GM13977 (cell line): ENCODE results near the gene AREG.

Experiments
- DNase-seq: peaks from one replicate; pipeline ENCODE4 v3.0.0; 2012; ENCODE audit warnings: low spot score
- in situ Hi-C: fragments of 300-500 bp; cut with MboI; formaldehyde crosslinking; loops from one replicate; pipeline ENCODE4 v1.12.0; 2022; ENCODE audit warnings: low sequenced_read_pairs, low pct_unique_long_range_greater_than_20kb, mixed read lengths, inconsistent platforms; ENCODE audit not compliant: unreplicated experiment
- TF ChIP-seq, protein P1 (sequence below): IDR thresholded peaks from 2 replicates; pipeline ENCODE4 v1.5.1; 2012; ENCODE audit warnings: mild to moderate bottlenecking, control low read depth; ENCODE audit not compliant: insufficient read depth; ENCODE audit errors: extremely low read depth, missing control alignments

AREG gene

GRCh38 chr4:74407891-74408290, 37.0 kb upstream of the AREG start:
- DNase-seq = no peak
- in situ Hi-C loops = no loop called here
- TF ChIP-seq, protein P1, sequence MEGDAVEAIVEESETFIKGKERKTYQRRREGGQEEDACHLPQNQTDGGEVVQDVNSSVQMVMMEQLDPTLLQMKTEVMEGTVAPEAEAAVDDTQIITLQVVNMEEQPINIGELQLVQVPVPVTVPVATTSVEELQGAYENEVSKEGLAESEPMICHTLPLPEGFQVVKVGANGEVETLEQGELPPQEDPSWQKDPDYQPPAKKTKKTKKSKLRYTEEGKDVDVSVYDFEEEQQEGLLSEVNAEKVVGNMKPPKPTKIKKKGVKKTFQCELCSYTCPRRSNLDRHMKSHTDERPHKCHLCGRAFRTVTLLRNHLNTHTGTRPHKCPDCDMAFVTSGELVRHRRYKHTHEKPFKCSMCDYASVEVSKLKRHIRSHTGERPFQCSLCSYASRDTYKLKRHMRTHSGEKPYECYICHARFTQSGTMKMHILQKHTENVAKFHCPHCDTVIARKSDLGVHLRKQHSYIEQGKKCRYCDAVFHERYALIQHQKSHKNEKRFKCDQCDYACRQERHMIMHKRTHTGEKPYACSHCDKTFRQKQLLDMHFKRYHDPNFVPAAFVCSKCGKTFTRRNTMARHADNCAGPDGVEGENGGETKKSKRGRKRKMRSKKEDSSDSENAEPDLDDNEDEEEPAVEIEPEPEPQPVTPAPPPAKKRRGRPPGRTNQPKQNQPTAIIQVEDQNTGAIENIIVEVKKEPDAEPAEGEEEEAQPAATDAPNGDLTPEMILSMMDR = no peak

DNA sequence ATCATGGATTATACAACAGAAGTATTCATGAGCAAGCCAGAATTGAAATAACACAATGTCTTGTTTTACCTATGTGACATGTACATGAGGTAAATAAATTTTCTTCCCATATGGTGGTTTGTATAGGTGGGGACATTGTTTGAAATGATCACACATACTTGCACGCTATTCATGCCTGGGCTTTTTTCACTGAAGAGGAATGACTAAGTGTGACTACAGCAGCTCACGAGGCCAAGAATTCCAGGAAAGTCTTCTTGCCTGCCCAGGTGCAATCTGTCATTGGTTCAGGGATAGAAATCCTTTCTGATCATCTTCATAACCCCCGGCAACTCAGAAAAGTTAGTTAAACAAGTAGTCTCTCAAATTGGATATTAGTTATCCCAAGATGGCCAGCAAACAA, 36.3 kb upstream of the AREG start:
- TF ChIP-seq, protein P1 = no peak
- in situ Hi-C loops = no loop called here
- no peak for DNase-seq

DNA sequence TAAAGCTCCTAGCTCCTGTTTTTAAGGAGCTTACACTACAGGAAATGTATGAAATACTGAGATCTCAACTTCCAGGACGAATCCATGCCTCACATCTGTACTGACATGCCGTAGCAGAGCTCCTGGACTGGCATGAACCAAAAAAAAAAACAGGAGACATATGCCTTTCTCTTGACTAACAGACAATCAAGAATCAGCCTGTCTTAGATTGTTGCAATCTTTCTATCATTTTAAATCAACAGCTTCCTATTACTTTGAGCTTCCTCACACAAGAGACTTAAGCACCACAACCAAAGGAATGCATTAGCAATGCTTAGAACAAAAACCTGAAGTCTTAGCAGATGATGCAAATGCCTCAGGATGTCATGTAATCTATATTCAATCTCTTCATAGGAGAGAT, 34.7 kb upstream of the AREG start:
- TF ChIP-seq, protein P1 = no peak
- in situ Hi-C loops = no loop called here
- DNase-seq = no peak

- no peak for DNase-seq
- TF ChIP-seq, protein P1 = no peak
- in situ Hi-C loops = no loop called here
These were observed 32.7 kb upstream of the AREG start for GRCh38 chr4:74412225-74412624.

DNA sequence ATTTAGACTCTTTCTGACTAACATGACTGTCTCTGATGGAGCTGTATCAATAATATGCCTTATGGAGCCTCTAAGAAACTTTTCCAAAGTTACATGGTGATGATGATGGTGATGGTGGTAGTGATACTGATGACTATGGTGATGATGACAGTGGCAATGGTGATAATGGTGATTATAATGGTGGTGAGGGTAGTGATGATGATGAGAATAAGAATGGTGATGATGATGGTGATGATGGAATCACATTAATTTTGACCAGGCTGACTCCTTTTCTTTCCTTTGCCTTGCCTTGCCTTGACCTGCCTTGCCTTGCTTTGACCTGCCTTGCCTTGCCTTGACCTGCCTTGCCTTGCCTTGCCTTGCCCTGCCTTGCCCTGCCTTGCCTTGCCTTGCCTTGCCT, 31.7 kb upstream of the AREG start:
- no peak for DNase-seq
- TF ChIP-seq, protein P1 = no peak
- in situ Hi-C loops = no loop called here

GRCh38 chr4:74414149-74414809, 30.7 kb upstream of the AREG start:
- TF ChIP-seq, protein P1 = no peak
- no peak for DNase-seq
- in situ Hi-C loops = no loop called here

DNA sequence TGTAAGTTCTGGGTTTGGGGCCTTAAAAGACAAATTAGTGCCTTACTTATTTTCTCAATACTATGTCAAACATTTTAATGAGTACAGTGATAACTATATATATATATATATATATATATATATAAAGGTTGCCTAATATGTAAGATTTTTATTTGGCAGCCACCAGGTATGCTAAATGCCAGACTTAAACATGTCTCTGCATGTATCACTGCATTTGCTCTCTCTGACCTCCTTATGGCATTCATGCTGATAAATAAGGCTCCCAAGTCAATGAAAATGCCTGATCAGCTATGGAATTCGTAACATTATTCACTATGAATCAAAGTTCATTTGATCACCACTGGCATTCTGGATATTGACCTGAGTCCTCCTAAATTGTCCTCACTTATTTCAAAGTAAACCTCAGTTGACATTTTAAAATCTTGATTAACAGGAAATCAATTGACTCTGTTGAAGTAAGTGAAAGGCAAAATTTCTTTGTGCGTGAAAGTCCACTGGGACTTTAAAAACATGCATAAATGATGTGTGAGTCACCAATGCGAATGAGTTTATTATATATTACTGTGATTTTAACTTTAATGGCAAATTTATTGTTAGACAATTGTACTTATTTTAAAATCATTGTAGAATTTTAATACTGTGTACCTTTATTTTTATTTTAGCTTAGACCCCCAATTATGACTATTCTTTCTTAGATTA, 29.2 kb upstream of the AREG start:
- TF ChIP-seq, protein P1 = no peak
- in situ Hi-C loops = no loop called here
- no peak for DNase-seq
